DND-41 (cell line): ENCODE measurements around the gene NF1.

ENCODE experiments used
- EZH2 ChIP-seq: IDR thresholded peaks from 3 replicates; pipeline ENCODE4 v1.6.1; 2012; ENCODE audit warnings: borderline replicate concordance, low read depth, mild to moderate bottlenecking, moderate library complexity, low read length, inconsistent platforms; ENCODE audit not compliant: severe bottlenecking
- TF ChIP-seq, protein P1 (sequence below): IDR thresholded peaks from 2 replicates; pipeline ENCODE4 v1.5.1; 2012; ENCODE audit warnings: borderline replicate concordance, low read length, moderate library complexity, mild to moderate bottlenecking; ENCODE audit not compliant: poor library complexity, severe bottlenecking; ENCODE audit errors: extremely low read depth

GRCh38 chr17:31174215-31174614, 79.4 kb downstream of the NF1 start:
- TF ChIP-seq EZH2, result no peak
- TF ChIP-seq, protein P1, sequence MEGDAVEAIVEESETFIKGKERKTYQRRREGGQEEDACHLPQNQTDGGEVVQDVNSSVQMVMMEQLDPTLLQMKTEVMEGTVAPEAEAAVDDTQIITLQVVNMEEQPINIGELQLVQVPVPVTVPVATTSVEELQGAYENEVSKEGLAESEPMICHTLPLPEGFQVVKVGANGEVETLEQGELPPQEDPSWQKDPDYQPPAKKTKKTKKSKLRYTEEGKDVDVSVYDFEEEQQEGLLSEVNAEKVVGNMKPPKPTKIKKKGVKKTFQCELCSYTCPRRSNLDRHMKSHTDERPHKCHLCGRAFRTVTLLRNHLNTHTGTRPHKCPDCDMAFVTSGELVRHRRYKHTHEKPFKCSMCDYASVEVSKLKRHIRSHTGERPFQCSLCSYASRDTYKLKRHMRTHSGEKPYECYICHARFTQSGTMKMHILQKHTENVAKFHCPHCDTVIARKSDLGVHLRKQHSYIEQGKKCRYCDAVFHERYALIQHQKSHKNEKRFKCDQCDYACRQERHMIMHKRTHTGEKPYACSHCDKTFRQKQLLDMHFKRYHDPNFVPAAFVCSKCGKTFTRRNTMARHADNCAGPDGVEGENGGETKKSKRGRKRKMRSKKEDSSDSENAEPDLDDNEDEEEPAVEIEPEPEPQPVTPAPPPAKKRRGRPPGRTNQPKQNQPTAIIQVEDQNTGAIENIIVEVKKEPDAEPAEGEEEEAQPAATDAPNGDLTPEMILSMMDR, result no peak
